ENCODE results near the gene ANKH. TPM values are rescaled to one million over a fixed set of nuclear protein-coding genes. Genes with fewer than 3 reads are reported as not detected.

The ANKH gene
- total and polyA plus RNA-seq, 2 of the 13 experiments (the other 11 are each of a cell fraction or from before 2014, with no cell fraction given) = 25.0 to 36.0 TPM

GRCh38 chr5:14915291-14915952 lies 43.8 kb upstream of the ANKH start (continued):
- TF ChIP-seq ZNF784 (CRISPR knock-in tag; IDR thresholded peaks at IDR 0.05; ENCODE audit: borderline replicate concordance) = no peak
- TF ChIP-seq ZNF609 (CRISPR knock-in tag; IDR thresholded peaks at IDR 0.05; ENCODE audit: borderline replicate concordance) = peak; percentile 55; the same call in 1 of the 2 replicates
- no peak for TF ChIP-seq PHF8 (CRISPR knock-in tag; IDR thresholded peaks at IDR 0.05)
- TF ChIP-seq CERS6 (CRISPR knock-in tag; IDR thresholded peaks at IDR 0.05) = no peak
- TF ChIP-seq GPN1 (CRISPR knock-in tag; IDR thresholded peaks at IDR 0.05; ENCODE audit: borderline replicate concordance) = no peak
- TF ChIP-seq NFYC (CRISPR knock-in tag; IDR thresholded peaks at IDR 0.05) = no peak
- no peak for TF ChIP-seq SNRNP70 (IDR thresholded peaks at IDR 0.05; ENCODE audit: low read depth, low read length)
- no peak for TF ChIP-seq SRF (IDR thresholded peaks at IDR 0.05; ENCODE audit: low read depth, low read length)
- TF ChIP-seq NPAS2 (CRISPR knock-in tag; IDR thresholded peaks at IDR 0.05; ENCODE audit: borderline replicate concordance) = no peak
- no peak for TF ChIP-seq MEIS1 (CRISPR knock-in tag; IDR thresholded peaks at IDR 0.05; ENCODE audit: borderline replicate concordance)
- no peak for TF ChIP-seq PBX2 (CRISPR knock-in tag; IDR thresholded peaks at IDR 0.05)
- TF ChIP-seq FLYWCH1 (CRISPR knock-in tag; IDR thresholded peaks at IDR 0.05) = no peak
- no peak for TF ChIP-seq ZNF329 (CRISPR knock-in tag; IDR thresholded peaks at IDR 0.05; ENCODE audit: low read depth)
